WTC11 (cell line): ENCODE measurements around the gene MYG1. TPM values are rescaled to one million over a fixed set of nuclear protein-coding genes. Genes with fewer than 3 reads are reported as not detected.

Experiments
- ATAC-seq: fragments of 200-7000 bp; cut with Tn5 transposase; 2 replicates; pipeline ENCODE4 v1.10.0; 2021; ENCODE audit warnings: mild to moderate bottlenecking, moderate library complexity
- CTCF ChIA-PET: fragments of 300-600 bp; sonication (Branson Sonifier 250); formaldehyde crosslinking; loops from one replicate; lab custom pipeline; 2021; ENCODE audit warnings: antibody characterized with exemption; lab: Charles Lee
- POLR2A ChIA-PET: fragments of 350-600 bp; sonication (Branson Sonifier 250); formaldehyde crosslinking; loops from one replicate; lab custom pipeline; 2021; ENCODE audit warnings: antibody characterized with exemption; lab: Charles Lee
- DNase-seq: peaks from one replicate; pipeline ENCODE4 v3.0.0; 2021; ENCODE audit warnings: low spot score
- H3K27ac Mint-ChIP-seq: 2 replicates; pipeline ENCODE4 v1.8.0; 2021; ENCODE audit warnings: mixed read lengths
- H3K27me3 Mint-ChIP-seq: 2 replicates; pipeline ENCODE4 v1.8.0; 2021; ENCODE audit warnings: low read depth, mild to moderate bottlenecking, moderate library complexity, mixed read lengths
- H3K36me3 Mint-ChIP-seq: 2 replicates; pipeline ENCODE4 v1.8.0; 2021; ENCODE audit warnings: mixed read lengths
- H3K4me1 Mint-ChIP-seq: 2 replicates; pipeline ENCODE4 v1.8.0; 2022; ENCODE audit warnings: mixed read lengths
- H3K4me3 Mint-ChIP-seq: 2 replicates; pipeline ENCODE4 v1.8.0; 2021; ENCODE audit warnings: mild to moderate bottlenecking, moderate library complexity, mixed read lengths
- H3K9me3 Mint-ChIP-seq: 2 replicates; pipeline ENCODE4 v1.8.0; 2021; ENCODE audit warnings: mixed read lengths
- AFF4 ChIP-seq: sonication (generic); formaldehyde crosslinking; IDR thresholded peaks from 2 replicates; pipeline ENCODE4 v1.8.1; 2023; ENCODE audit warnings: mild to moderate bottlenecking, missing genetic modification reagents, borderline replicate concordance
- ARID4B ChIP-seq: sonication (generic); formaldehyde crosslinking; IDR thresholded peaks from 2 replicates; pipeline ENCODE4 v1.8.0; 2023; ENCODE audit warnings: missing genetic modification reagents, mild to moderate bottlenecking, borderline replicate concordance
- ATF3 ChIP-seq: sonication (generic); formaldehyde crosslinking; conservative IDR thresholded peaks from 2 replicates; pipeline ENCODE4 v1.8.1; 2022; ENCODE audit warnings: mild to moderate bottlenecking, missing genetic modification reagents
- ATF6 ChIP-seq: sonication (generic); formaldehyde crosslinking; IDR thresholded peaks from 2 replicates; pipeline ENCODE4 v1.8.1; 2023; ENCODE audit warnings: mild to moderate bottlenecking, missing genetic modification reagents
- CBFB ChIP-seq: sonication (generic); formaldehyde crosslinking; IDR thresholded peaks from 2 replicates; pipeline ENCODE4 v1.8.1; 2022; ENCODE audit warnings: mild to moderate bottlenecking, low read depth, missing genetic modification reagents
- CREB1 ChIP-seq: sonication (generic); formaldehyde crosslinking; IDR thresholded peaks from 2 replicates; pipeline ENCODE4 v1.8.0; 2023; ENCODE audit warnings: mild to moderate bottlenecking, missing genetic modification reagents
- FOXK1 ChIP-seq: sonication (generic); formaldehyde crosslinking; IDR thresholded peaks from 2 replicates; pipeline ENCODE4 v1.8.0; 2022; ENCODE audit warnings: mild to moderate bottlenecking, moderate library complexity, missing genetic modification reagents
- GTF2I ChIP-seq: fragments of 250-450 bp; sonication (Bioruptor Pico); conservative IDR thresholded peaks from 2 replicates; pipeline ENCODE4 v1.4.0; 2021; ENCODE audit warnings: mild to moderate bottlenecking
- MLX ChIP-seq: sonication (generic); formaldehyde crosslinking; IDR thresholded peaks from 2 replicates; pipeline ENCODE4 v1.8.1; 2023; ENCODE audit warnings: mild to moderate bottlenecking, missing genetic modification reagents, moderate library complexity
- NFYB ChIP-seq: sonication (generic); formaldehyde crosslinking; conservative IDR thresholded peaks from 2 replicates; pipeline ENCODE4 v1.8.0; 2022; ENCODE audit warnings: low read depth, missing genetic modification reagents
- NR3C1 ChIP-seq: sonication (generic); formaldehyde crosslinking; conservative IDR thresholded peaks from 2 replicates; pipeline ENCODE4 v1.8.1; 2023; ENCODE audit warnings: low read depth, mild to moderate bottlenecking, missing genetic modification reagents
- OVOL2 ChIP-seq: fragments of 250-450 bp; sonication (Bioruptor Pico); IDR thresholded peaks from 2 replicates; pipeline ENCODE4 v1.9.0; 2021; ENCODE audit warnings: mild to moderate bottlenecking, borderline replicate concordance
- SOX15 ChIP-seq: fragments of 250-450 bp; sonication (Bioruptor Pico); IDR thresholded peaks from 2 replicates; pipeline ENCODE4 v1.9.0; 2021; ENCODE audit warnings: mild to moderate bottlenecking
- TEAD1 ChIP-seq: sonication (generic); formaldehyde crosslinking; IDR thresholded peaks from 2 replicates; pipeline ENCODE4 v1.8.0; 2022; ENCODE audit warnings: mild to moderate bottlenecking, missing genetic modification reagents
- USF1 ChIP-seq: sonication (generic); formaldehyde crosslinking; IDR thresholded peaks from 2 replicates; pipeline ENCODE4 v1.8.0; 2022; ENCODE audit warnings: mild to moderate bottlenecking, missing genetic modification reagents
- ZMAT4 ChIP-seq: fragments of 250-450 bp; sonication (Bioruptor Pico); IDR thresholded peaks from 2 replicates; pipeline ENCODE4 v1.9.0; 2021; ENCODE audit warnings: mild to moderate bottlenecking
- total RNA-seq: library from RNA; stranded (reverse); gene quantifications from 3 replicates; pipeline ENCODE4 v1.2.3, GENCODE V29; 2021

Gene MYG1
- total RNA-seq, 1 experiment from 2014 or later, result 93.1 TPM

- ChIA-PET POLR2A (no interaction called here), CTCF (interaction anchor here (0.7 to 5.4 kb wide), 4 partner anchors 9 to 95 kb away, joined by 3 to 34 read pairs (median 3); partner anchors contain the start of genes AAAS, MYG1 and PFDN5)
Observed at GRCh38 chr12:53308276-53308675, 8.8 kb downstream of the MYG1 start.

GRCh38 chr12:53313996-53314395 lies 14.5 kb downstream of the MYG1 start:
- peaks cover 41% of the 10 kb centered on the region for H3K36me3 Mint-ChIP-seq
- no peak for TF ChIP-seq ARID4B (CRISPR knock-in tag)
- TF ChIP-seq NR3C1, result no peak
- no peak for TF ChIP-seq NFYB (CRISPR knock-in tag)
- TF ChIP-seq CREB1 (CRISPR knock-in tag), result no peak
- no peak for TF ChIP-seq USF1 (CRISPR knock-in tag)

More at GRCh38 chr12:53308276-53308675, 8.8 kb downstream of the MYG1 start:
- Mint-ChIP-seq H3K4me1 (no peaks in the 10 kb centered on the region), H3K27ac (no peak overlapping the region), H3K36me3 (peaks cover 34% of the 10 kb centered on the region), H3K27me3 (no peaks in the 10 kb centered on the region)
- DNase-seq (no peak), ATAC-seq (no peak)
- TF ChIP-seq FOXK1 (CRISPR knock-in tag), result no peak
- no peak for TF ChIP-seq GTF2I (CRISPR knock-in tag)
- TF ChIP-seq SOX15 (CRISPR knock-in tag), result no peak
- no peak for TF ChIP-seq OVOL2
- TF ChIP-seq MLX (CRISPR knock-in tag), result no peak
- TF ChIP-seq AFF4, result no peak
- TF ChIP-seq ATF6, result no peak
- TF ChIP-seq ZMAT4, result no peak
- no peak for TF ChIP-seq CBFB (CRISPR knock-in tag)
- no peak for TF ChIP-seq TEAD1
- no peak for TF ChIP-seq ATF3 (CRISPR knock-in tag)
- TF ChIP-seq, all 79 proteins: peak for 0
- H3K9me3 Mint-ChIP-seq, result no peaks in the 10 kb centered on the region
- no peak overlapping the region for H3K4me3 Mint-ChIP-seq

More at GRCh38 chr12:53313996-53314395, 14.5 kb downstream of the MYG1 start:
- no peak for ATAC-seq
- CTCF ChIA-PET, result interaction anchor here (0.9 kb wide), 1 partner anchor 116 kb away, joined by 4 read pairs; no protein-coding TSS in a partner anchor
- POLR2A ChIA-PET, result no interaction called here
- no peak overlapping the region for H3K4me3 Mint-ChIP-seq
- H3K9me3 Mint-ChIP-seq, result no peaks in the 10 kb centered on the region
- H3K4me1 Mint-ChIP-seq, result no peaks in the 10 kb centered on the region
- H3K27me3 Mint-ChIP-seq, result no peaks in the 10 kb centered on the region
- H3K27ac Mint-ChIP-seq, result no peak overlapping the region
- DNase-seq, result no peak
